HG03457 (cell line): Measurements from ENCODE around the gene ANAPC2.

Experiments
- ATAC-seq: cut with Tn5 transposase; IDR thresholded peaks from one replicate; pipeline ENCODE4 v1.9.1; 2021; ENCODE audit warnings: moderate number of reproducible peaks; ENCODE audit not compliant: unreplicated experiment

Gene ANAPC2

GRCh38 chr9:137178201-137178938 is 10.0 kb downstream of the ANAPC2 start:
- no peak for ATAC-seq

GRCh38 chr9:137176302-137177182 is 11.8 kb downstream of the ANAPC2 start:
- ATAC-seq = no peak

GRCh38 chr9:137175345-137175961 is 12.9 kb downstream of the ANAPC2 start:
- ATAC-seq = no peak

GRCh38 chr9:137174722-137175293 is 13.6 kb downstream of the ANAPC2 start:
- no peak for ATAC-seq

GRCh38 chr9:137173796-137174664 is 14.3 kb downstream of the ANAPC2 start:
- no peak for ATAC-seq

- no peak for ATAC-seq
Observed at GRCh38 chr9:137172901-137173795, 15.2 kb downstream of the ANAPC2 start.

- ATAC-seq = no peak
Observed at GRCh38 chr9:137171149-137171900, 17.0 kb downstream of the ANAPC2 start.

GRCh38 chr9:137170486-137171148 is 17.7 kb downstream of the ANAPC2 start:
- no peak for ATAC-seq

- no peak for ATAC-seq
Observed at GRCh38 chr9:137169896-137170358, 18.4 kb downstream of the ANAPC2 start, which contains the start of gene LRRC26. LRRC26 (minus strand) TSS chr9:137170051; CDS start chr9:137169943, 108 bp downstream.

GRCh38 chr9:137168904-137169856 is 19.2 kb downstream of the ANAPC2 start:
- ATAC-seq = no peak

GRCh38 chr9:137168573-137168903 is 19.8 kb downstream of the ANAPC2 start:
- no peak for ATAC-seq

- no peak for ATAC-seq
Observed at GRCh38 chr9:137167747-137168572, 20.4 kb downstream of the ANAPC2 start.

GRCh38 chr9:137167277-137167746 is 21.0 kb downstream of the ANAPC2 start:
- no peak for ATAC-seq

- no peak for ATAC-seq
Observed at GRCh38 chr9:137166380-137167229, 21.8 kb downstream of the ANAPC2 start.
